ENCODE measurements around the gene MAP3K7CL. TPM values are rescaled to one million over a fixed set of nuclear protein-coding genes. Genes with fewer than 3 reads are reported as not detected.

Gene MAP3K7CL
- total RNA-seq, 1 donor from 2014 or later = 11.4 TPM

DNA sequence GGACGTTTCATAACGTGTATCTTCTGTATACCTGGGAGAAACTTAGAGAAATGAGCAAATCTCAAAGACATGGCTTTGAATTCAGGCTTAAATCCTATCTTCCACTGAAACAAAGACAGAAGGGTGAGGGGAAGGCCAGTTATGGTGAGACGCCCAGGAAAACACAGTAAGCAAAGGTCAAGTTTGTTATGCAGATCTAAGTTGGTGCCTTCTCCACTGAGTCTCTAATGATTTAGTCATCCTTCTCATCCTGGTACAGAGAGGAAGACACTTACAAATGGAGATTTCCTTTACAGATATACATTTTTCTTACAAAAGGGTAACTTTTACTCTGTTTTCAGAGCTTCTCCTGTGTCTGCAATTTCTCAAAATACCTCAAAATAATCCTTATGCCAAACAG, 64.4 kb downstream of the MAP3K7CL start:
- ChIA-PET CTCF (interaction anchor here (0.9 to 1.4 kb wide), 5 partner anchors 24 to 177 kb away, joined by 3 to 6 read pairs (median 3); no protein-coding TSS in a partner anchor), POLR2A (interaction anchor here (0.8 to 1.4 kb wide), 3 partner anchors 94 to 105 kb away, joined by 3 to 4 read pairs (median 3); no protein-coding TSS in a partner anchor)
- Mint-ChIP-seq H3K27ac (peak overlapping the region; percentile 66), H3K27me3 (no peaks in the 10 kb centered on the region), H3K36me3 (ENCODE audit: low read depth) (peaks cover 12% of the 10 kb centered on the region), H3K4me1 (peaks cover 40% of the 10 kb centered on the region), H3K9me3 (peaks cover 12% of the 10 kb centered on the region), H3K4me3 (peak overlapping the region; percentile 57)
- DNase-seq (no peak), ATAC-seq (ENCODE audit: low read depth) (no peak)
- no peak for TF ChIP-seq CTCF (IDR thresholded peaks at IDR 0.05)
- intact Hi-C loops (cut with micrococcal nuclease) = loop anchor here (2.0 to 5.0 kb wide), 2 partner anchors 18 to 203 kb away; partner anchors contain the start of gene LTN1

- Mint-ChIP-seq H3K27me3 (no peaks in the 10 kb centered on the region), H3K4me1 (peaks cover 40% of the 10 kb centered on the region), H3K27ac (peak overlapping the region; percentile 97), H3K36me3 (ENCODE audit: low read depth) (peaks cover 16% of the 10 kb centered on the region), H3K9me3 (peaks cover 21% of the 10 kb centered on the region), H3K4me3 (peak overlapping the region; percentile 80)
- intact Hi-C loops (cut with micrococcal nuclease) = loop anchor here (1.0 to 5.0 kb wide), 13 partner anchors 12 to 204 kb away; partner anchors contain the start of genes CCT8 and LTN1
- CTCF ChIA-PET = interaction anchor here (0.7 to 1.4 kb wide), 11 partner anchors 12 to 176 kb away, joined by 3 to 6 read pairs (median 3); no protein-coding TSS in a partner anchor
- DNase-seq (peak; percentile 33), ATAC-seq (ENCODE audit: low read depth) (peak; percentile 97)
- peak; percentile 23 for TF ChIP-seq CTCF (IDR thresholded peaks at IDR 0.05)
- POLR2A ChIA-PET = interaction anchor here (0.9 to 2.2 kb wide), 12 partner anchors 10 to 176 kb away, joined by 3 to 22 read pairs (median 4); partner anchors contain the start of gene BACH1
These were observed 65.7 kb downstream of the MAP3K7CL start for GRCh38 chr21:29195981-29196669.

DNA sequence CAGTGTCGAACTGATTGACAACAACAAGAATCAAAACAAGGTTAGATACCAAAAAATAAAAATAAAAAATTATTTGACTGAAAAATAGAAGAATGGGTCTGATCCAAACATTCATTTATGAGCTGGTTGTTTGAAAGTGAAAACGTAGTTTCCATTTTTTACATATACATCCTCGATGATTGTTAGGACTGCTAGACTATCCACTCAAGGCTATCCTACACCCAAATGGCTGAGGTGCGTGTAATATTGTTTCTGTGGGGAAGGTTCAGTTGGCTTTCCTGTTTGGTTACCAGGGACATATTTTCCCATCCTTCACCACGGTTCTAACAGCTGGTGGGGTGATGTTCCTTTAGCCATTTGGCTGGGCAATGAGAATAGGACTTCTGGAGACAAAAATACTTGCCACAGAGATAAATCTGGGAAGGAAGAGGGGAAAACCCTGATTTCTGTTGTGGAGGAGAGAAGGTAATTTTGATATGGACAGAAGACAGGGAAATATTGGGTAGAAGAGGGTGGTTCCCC, 66.3 kb downstream of the MAP3K7CL start:
- Mint-ChIP-seq H3K4me3 (peak overlapping the region; percentile 80), H3K36me3 (ENCODE audit: low read depth) (peaks cover 16% of the 10 kb centered on the region), H3K4me1 (peaks cover 40% of the 10 kb centered on the region), H3K27me3 (no peaks in the 10 kb centered on the region), H3K9me3 (peaks cover 26% of the 10 kb centered on the region), H3K27ac (peak overlapping the region; percentile 97)
- POLR2A ChIA-PET = interaction anchor here (0.6 to 2.2 kb wide), 11 partner anchors 10 to 175 kb away, joined by 3 to 22 read pairs (median 4); partner anchors contain the start of gene BACH1
- no peak for TF ChIP-seq CTCF (IDR thresholded peaks at IDR 0.05)
- ATAC-seq (ENCODE audit: low read depth) (peak; percentile 23), DNase-seq (no peak)
- intact Hi-C loops (cut with micrococcal nuclease) = loop anchor here (1.0 to 5.0 kb wide), 12 partner anchors 12 to 204 kb away; partner anchors contain the start of genes CCT8 and LTN1
- CTCF ChIA-PET = interaction anchor here (0.7 to 1.4 kb wide), 6 partner anchors 12 to 103 kb away, joined by 3 read pairs; no protein-coding TSS in a partner anchor

DNA sequence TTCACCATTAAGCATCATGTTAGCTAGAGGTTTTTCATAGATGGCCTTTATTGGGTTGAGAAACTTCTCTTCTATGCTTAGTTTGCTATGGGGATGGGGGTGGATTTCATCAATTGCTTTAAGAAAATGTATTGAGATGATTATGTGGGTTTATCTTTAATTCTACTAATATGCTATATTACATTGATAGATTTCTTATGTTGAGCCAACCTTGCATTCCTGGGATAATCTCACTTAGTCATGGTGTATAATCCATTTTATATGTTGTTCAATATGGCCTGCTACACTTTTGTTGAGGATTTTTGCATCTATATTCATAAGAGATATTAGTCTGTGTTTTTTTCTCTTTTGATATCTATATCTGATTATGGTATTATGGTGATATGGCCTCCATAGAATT, 70.7 kb downstream of the MAP3K7CL start:
- intact Hi-C loops (cut with micrococcal nuclease) = no loop called here
- TF ChIP-seq CTCF (IDR thresholded peaks at IDR 0.05) = no peak
- Mint-ChIP-seq H3K9me3 (peaks cover 34% of the 10 kb centered on the region), H3K27me3 (no peaks in the 10 kb centered on the region), H3K36me3 (ENCODE audit: low read depth) (peaks cover 20% of the 10 kb centered on the region), H3K27ac (no peak overlapping the region), H3K4me3 (no peak overlapping the region), H3K4me1 (peaks cover 21% of the 10 kb centered on the region)
- ChIA-PET POLR2A (no interaction called here), CTCF (no interaction called here)
- ATAC-seq (ENCODE audit: low read depth) = no peak
- no peak for DNase-seq

DNA sequence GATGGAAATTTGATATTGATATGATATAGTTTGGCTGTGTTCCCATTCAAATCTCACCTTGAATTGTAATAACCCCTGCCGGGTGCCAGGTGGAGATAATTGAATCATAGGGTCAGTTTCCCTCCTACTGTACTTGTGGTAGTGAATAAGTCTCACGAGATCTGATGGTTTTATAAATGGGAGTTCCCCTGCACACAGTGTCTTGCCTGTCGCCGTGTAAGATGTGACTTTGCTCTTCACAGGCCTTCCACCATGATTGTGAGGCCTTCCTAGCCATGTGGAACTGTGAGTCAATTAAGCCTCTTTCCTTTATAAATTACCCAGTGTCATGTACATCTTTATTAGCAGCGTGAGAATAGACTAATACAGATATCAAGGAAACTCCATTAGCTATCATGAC, 74.6 kb downstream of the MAP3K7CL start:
- TF ChIP-seq CTCF (IDR thresholded peaks at IDR 0.05) = no peak
- Mint-ChIP-seq H3K9me3 (peaks cover 22% of the 10 kb centered on the region), H3K27ac (peak overlapping the region; percentile 32), H3K36me3 (ENCODE audit: low read depth) (peaks cover 9% of the 10 kb centered on the region), H3K4me1 (peaks cover 23% of the 10 kb centered on the region), H3K4me3 (no peak overlapping the region), H3K27me3 (no peaks in the 10 kb centered on the region)
- ChIA-PET CTCF (no interaction called here), POLR2A (interaction anchor here (0.6 kb wide), 1 partner anchor 245 kb away, joined by 3 read pairs; no protein-coding TSS in a partner anchor)
- intact Hi-C loops (cut with micrococcal nuclease) = no loop called here
- no peak for ATAC-seq (ENCODE audit: low read depth)
- no peak for DNase-seq
